LHCN-M2 (cell line): ENCODE results near the gene SP140L. TPM values are rescaled to one million over a fixed set of nuclear protein-coding genes. Genes with fewer than 3 reads are reported as not detected.
"Not testable (repeated sequence)": the region's sequence is repeated elsewhere in the genome, so short reads cannot be mapped to it uniquely, and the experiment has no call there.

ENCODE experiments used
- DNase-seq: peaks from one replicate; pipeline ENCODE4 v3.0.0-alpha.2; 2012; ENCODE audit warnings: low read depth
- polyA plus RNA-seq: library from polyadenylated mRNA; unstranded; fragments of >200 nt; gene quantifications from one replicate; pipeline ENCODE4 v1.2.1, GENCODE V29; 2012; ENCODE audit warnings: missing spikeins
- total RNA-seq: library from RNA; depleted of rRNA; stranded (reverse); fragments of >200 nt; gene quantifications from 2 replicates; pipeline ENCODE4 v1.2.3, GENCODE V29; 2014; rRNA removed

SP140L gene
- 10.8 and 25.4 TPM in 2 replicates for total RNA-seq
- polyA plus RNA-seq = 14.2 TPM

DNA sequence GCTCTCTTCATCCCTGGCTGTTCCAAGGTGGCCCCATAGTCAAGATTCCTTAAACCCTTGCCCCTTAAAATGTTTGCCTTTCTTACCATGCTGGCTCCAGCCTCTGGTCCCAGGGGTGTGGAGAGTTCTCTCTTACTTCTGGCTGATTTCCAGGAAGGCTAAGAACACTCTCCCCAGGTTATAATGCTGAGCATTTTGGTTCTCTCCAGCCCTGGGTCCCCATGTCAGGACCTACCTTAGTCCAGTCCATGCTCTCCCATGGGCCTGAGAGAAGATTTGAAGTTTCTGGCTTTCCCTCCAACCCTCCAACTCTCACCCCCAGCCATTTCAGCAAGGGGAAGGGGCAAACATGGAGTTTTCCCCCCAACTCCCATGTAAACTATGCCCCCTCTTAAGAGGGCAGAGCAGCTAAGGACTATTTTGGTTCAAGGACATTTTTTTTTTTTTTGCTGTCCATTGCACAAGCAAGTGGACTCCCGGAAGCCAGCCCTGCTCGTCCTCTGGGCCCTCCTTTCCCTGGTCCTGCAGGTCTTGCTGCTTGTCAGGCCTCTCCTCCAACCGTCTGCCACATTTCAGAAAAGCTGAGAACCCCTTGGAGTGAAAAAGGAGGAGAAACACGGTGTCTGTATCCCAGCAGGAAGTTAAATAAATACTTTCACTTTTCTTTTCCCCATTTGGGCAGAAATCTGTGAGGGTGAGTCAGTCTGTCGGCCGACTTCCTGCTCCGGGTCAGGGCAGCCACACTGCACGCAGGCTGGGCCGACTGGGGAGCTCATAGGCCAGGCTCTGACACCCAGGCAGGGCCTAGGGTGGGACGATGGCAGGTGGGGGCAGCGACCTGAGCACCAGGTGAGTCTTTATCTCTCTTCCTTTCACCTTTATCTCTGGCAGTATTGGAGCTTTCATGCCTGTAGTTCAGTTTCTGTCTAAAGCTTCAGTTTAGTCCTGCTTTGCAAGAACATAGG is at the start of gene SP140L:
SP140L (plus strand) TSS at position 741 of the 965 bp plus-strand sequence; CDS start at position 818, 77 bp downstream.
- DNase-seq = peak; percentile 83

DNA sequence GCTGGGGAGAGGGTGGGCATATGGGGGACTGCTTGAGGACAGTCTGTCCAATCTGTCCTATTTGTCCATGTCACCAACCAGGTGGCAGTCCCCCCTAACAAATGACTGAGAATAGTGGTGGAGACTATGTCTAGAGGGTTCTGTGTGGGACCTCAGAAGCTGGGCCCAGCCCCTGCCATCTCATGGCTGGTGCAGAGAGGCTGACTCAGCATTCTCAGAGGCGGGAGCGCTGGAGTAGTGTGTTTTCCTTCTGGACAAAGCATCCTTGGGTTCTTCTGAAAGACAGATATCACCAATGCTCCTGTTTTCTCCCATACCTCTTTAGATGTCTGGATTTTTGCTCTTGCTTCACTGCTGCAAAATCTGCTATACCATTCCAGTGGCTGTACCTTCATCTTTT is 44.1 kb upstream of the SP140L start:
- no peak for DNase-seq

DNA sequence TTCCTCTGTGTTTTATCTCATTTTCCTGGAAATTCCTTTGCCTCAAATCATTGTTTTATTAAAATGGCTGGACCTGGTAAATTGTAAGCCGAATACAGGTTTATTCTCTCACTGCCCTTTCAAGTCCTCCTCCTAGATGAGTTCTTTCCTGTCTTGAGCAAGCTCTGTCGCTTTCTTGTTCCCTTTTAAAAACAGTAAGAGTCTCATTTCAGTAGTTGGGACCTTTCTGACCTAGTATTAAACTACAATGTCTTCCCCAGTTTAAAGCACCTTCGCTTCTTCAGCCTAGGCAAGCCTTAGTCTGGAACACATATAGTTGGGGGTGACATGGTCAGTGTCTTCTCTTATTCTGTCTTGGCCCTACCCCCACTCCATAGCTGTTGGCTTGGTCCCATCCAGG is 40.9 kb upstream of the SP140L start:
- DNase-seq = no peak

DNA sequence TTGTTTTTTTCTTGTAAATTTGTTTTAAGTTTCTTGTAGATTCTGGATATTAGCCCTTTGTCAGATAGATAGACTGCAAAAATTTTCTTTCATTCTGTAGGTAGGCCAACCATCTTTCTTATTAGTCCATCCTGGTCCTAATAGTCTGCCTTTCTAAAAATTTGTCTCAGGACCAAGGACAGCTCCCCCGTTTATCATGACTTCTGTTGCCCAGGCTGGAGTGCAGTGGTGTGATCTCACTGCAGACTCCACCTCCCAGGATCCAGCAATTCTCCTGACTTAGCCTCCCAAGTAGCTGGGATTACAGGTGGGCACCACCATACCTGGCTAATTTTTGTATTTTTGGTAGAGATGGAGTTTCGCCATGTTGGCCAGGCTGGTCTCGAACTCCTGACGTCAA is 37.7 kb upstream of the SP140L start:
- peak; percentile 30 for DNase-seq

DNA sequence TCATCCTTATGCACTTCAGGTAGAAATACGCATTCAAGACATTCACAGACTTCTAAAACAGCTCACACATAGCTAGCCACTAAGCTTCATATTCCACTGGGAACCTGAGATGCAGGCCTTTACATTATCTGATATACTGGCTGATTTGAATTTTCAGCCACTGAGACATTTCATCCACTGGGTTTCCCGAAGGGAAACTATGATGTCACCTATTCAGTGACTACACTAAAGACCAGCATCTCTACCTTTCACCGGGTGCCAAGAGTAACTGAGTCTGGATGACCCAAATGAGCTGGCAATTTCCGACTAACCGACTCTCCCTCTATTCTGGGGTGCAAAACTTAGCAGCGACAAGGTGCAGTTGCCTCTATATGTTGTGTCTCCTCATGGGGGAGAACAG is 31.8 kb upstream of the SP140L start:
- no peak for DNase-seq

DNA sequence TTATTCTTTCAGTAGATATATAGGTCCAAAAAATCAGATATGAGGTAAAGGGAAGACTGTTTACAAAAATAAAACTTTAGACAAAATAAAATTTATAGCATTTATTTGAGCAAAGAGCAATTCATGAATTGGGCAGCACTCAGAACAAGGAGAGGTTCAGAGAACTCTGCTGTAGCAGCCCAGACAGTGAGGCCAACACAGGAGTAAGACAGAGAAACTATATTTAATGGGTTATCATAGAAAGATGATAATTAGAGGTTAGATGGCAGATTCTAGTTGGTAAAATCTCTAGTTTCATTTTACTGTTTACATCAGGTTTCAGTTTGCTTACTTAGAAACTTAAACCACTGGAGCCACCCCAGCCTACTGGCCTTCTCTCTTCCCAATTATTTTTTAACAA is 30.1 kb upstream of the SP140L start:
- DNase-seq = no peak

DNA sequence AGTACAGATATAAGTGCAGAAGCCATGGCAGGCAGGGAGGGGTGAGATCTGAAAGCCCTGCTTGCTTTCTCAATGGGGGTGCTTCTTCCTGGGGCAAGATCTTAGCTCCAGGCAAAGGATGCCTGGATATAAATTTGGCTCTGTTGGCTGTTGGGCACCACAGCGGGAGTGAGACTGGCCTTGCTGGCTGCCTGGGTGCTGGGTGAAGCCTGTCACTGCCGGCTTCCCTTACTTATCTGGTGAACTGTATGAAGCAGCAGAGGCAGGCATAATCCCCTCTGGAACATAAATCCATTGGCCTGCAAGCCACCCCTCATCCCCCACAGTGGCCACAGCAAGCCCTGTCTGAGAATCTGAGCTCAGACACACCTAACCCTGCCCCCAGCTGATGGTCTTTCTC is 27.4 kb upstream of the SP140L start:
- no peak for DNase-seq

DNA sequence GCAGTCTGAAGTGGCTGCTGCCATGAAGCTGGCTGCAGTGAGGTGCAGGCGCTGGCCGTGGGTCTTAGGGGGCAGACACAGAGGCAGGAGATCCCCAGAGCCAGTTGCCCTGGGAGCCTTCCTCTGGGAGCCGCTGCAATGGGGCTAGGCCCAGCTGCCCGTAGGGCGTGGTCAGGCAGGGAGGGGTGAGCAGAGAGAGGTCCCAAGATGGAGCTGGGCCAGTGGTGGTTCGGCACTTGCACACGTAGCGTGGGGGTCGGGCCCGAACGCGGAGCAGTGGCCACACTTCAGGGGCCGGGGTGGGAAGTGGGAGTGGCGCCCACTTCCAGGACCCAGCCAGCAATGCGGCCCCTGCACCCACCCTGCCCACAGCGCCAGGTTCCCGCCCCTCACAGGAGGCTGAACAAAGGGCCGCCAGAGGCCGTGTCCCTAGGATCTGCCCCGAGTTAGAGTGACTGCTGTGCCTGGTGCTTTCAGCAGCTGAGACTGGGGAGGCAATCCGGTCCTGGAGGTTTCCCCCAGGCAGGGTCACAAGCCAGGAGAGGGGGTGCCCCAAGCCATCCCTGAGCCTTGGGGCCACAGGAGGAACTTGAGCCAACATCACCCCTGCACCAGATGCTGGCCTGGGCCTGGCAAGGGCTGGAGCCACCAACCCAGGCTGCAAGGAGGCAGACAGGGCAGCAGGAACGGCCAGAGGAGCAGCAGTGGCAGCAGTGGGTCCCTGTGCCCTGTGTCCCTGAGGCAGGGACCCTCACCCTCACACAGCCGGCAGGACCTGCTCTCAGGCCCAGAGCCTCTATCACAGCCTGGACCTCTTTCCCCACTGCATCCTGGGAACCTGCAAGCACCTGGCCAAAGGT is 21.3 kb upstream of the SP140L start:
- no peak for DNase-seq

DNA sequence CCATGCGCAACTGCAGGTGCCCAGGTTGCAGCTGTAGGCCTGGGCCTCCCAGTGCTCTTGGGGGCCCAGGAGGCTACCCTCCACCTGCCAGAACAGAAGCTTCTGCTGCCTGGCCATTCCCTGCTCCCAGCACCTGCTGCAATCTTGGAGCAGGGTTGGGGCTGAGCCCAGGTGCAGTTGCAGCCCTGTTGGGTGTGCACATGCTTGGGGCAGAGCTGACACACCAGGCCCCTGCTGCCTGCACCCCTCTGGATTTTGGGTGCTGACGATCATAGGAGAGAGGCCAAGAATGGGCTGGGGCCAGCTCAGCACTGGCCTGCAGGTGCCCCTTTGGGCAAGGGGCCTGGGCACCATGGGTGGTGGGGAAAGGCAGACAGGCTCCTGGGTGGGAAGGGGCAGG is 20.5 kb upstream of the SP140L start:
- DNase-seq = no peak

DNA sequence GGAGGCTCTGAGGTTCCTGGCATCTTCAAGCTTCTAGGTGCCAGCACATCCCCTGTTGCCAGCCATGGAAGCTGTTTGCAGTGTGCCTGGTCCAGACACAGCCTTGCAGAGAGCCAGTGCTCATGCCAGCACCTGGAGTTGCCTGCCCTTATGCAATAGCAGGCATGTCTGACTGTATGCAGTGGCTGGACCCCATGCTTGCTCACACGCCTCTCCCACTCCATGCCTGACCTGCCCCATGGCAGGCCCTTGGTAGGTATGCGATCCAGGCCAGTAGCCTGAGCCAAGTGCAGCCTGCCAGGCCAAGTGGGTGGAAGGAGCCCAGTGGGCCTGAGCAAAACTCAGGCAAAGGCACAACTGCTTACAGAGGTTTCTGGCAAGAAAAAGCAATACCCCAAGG is 19.5 kb upstream of the SP140L start:
- DNase-seq = no peak

DNA sequence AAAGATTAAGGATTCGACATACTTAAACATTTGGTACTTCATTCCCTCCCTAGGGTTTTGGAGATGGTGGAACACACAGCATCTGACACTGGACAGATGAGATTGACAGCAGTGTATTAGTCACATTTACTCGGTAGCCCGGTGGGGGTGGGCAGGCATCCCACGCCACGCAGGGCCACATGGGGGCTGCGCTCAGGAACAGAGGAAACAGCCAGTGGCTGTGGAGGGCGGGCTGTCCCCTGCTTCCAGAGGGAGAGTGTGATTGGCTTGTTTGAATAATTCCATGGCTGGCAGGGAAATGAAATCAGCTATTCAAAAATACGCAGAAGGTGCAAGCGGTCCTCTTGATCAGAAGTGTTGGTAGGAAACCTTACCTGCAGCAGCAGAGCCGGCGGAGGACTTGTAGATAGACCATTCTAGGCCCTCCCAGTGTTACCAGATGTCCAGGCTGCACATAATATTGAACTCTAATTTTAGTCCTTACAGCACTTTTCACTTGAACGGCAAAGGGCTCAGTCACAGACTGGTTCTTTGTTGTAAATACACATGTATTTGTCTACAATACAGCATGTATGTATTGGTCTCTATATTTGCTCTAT is 18.5 kb upstream of the SP140L start:
- no peak for DNase-seq

DNA sequence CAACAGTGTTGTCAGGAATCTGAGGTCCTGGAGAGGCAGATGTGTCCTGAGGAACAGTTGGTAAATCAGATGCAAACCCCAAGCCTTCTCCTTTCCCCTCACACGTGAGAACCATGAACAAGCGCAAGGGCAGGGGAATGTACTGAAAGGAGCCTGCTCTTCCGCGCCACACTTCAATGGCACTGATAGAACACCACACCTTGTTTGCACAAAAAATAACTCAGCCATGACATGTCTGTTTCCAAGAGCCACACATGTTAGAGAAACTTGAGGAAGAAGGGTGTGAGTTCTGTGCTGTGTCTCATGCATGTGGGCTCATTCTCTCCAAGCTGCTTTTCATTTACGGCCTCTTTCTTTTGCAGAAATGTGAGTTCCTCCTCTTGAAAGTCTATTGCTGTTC is 16.2 kb upstream of the SP140L start:
- DNase-seq = not testable (repeated sequence)

DNA sequence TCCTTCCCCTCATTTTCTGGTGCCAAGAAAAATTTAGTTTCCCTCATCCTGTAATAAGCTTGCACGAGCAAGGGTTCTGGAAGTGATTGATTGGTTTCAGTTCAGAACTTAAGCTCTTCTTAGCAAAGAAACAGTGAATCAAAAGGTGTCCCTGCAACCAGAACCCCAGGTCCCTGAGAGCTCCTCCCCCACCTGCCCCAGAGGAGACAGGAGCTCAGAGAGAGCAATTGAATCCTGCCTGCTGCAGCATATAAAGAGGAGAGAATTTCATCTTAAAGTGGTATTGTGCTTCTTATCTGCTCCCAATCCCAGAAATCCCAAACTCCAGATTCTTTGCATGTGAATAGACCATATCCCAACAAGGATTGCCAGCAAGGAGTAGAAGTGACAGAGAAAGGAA is 15.4 kb upstream of the SP140L start:
- not testable (repeated sequence) for DNase-seq

DNA sequence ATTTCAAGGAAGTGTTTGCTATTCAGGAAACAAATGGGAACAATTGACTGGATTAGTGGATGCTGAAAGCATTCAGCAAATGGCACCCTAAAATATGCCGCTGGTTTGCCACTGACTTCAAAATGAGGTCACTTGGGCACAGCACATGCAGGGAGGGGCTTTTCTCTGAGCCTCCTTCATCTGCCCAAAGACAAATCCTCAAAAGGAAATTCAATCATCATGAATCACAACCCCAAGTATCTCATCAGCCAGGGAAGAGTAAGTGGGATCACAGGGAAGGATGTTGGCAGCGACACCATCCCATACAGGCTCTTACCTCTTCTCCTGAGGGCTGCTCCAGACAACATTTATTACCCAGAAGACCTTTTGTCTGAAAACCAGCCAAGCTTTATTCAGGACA is 14.4 kb upstream of the SP140L start:
- DNase-seq = peak; percentile 61

DNA sequence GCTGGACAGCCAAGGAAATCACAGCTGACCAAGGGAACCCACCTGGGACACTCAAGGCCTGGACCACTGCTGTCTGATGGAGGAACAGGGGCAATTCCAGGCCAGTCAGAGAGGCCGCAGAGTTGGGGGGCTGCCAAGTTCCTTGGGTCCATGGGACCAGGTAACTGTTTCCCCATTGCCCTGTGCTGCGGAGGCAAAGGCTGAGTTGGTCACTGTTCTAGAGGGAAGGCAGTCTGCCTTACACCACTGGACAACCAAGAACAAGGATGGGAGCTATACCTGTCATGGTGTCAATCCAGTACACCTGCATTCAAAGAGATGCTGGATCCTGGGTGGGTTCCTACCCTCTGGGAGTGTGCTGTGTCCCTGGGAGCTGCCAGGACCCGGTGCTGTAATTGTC is 9.6 kb upstream of the SP140L start:
- DNase-seq = no peak

DNA sequence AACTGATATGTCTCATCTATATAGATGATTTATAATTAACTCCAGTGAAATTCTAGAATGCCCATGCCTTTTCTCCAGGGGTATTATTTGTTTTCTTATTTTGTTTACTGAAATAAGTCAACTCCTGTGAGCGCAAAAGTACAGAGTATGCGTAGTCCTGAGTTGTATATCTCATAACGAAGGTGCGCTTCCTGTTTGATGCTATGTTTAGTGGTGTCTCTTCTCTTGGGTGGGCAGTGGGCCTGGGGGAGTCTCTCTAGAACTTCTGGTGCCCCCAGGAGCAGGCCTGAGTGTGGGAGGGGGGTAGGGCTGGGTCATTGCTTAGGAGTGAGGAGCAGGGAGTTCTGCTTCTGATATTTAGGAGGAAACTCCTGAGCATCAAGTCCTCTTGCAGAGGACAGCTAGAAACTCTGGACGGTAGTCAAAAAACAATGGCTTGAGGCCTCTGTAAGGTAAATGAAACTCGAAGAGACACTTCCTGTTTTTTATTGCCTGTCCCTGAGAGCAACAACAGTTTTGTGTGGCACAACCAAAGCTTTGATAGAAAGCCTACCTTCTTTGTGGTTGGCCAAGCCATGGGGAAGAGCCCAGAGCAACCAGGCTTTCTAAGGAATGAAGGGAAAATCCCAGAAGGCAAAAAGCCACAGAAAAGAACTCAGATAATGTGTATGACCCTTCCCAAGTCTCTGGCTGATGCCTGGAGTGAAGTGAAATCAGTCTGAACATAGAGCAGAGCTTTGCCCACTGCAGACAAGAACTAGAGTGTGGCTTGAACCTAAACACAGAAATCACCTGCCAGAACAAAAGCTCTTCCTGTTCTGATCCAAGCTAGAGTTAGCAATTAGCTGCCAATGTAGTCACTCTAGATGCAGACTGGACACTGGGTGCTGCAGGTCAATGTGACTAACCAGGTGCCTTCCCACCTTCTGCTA is 8.5 kb upstream of the SP140L start:
- DNase-seq = no peak

DNA sequence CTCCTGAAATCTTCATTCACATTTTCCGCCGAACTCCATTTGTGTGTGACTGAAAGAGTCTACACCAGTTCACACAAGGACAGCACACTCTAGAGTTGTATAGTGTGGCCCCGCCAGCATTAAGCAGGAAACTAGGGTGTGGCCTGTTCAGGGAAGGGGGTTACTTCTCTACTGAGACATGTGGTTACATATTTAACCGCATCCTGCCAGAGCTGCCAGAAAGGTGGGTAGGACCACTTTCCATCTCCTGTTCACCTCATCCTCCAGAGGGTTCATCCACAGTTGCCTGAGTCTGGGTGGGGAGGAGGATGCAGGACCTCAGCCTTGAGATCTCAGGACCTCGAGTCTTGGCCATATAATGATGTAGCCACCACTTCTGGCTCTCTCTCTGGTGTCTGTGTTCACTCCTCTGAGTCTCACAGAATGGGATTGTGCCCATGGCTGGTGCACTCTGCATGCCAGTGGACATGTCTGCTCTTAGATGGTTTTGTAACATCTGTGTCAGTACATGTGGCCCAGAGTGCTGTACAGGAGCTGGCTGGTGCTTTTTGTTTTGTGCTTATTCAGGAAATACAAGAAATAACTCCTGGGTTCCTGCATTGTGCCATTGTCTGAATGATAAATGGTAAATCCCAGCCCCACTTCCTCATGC is 7.7 kb upstream of the SP140L start:
- no peak for DNase-seq

DNA sequence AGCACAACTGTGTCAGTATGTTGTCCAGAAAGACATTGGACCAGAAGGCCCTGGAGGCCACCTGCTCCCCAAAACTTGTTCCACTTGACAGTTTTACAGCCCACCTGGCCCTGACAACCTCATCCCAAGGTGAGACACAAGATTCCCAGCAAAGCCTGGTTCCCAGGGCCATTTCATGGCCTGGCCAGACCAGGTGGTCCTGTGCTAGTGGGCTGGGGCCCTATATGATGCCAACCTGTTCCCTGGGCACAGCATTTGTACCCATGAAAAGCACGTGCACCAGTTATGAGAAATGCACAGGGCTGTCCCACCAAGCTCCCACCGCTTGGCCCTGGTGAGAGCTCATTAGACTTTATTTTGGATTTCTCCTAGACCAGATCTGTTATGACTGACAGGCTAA is 6.0 kb upstream of the SP140L start:
- no peak for DNase-seq

DNA sequence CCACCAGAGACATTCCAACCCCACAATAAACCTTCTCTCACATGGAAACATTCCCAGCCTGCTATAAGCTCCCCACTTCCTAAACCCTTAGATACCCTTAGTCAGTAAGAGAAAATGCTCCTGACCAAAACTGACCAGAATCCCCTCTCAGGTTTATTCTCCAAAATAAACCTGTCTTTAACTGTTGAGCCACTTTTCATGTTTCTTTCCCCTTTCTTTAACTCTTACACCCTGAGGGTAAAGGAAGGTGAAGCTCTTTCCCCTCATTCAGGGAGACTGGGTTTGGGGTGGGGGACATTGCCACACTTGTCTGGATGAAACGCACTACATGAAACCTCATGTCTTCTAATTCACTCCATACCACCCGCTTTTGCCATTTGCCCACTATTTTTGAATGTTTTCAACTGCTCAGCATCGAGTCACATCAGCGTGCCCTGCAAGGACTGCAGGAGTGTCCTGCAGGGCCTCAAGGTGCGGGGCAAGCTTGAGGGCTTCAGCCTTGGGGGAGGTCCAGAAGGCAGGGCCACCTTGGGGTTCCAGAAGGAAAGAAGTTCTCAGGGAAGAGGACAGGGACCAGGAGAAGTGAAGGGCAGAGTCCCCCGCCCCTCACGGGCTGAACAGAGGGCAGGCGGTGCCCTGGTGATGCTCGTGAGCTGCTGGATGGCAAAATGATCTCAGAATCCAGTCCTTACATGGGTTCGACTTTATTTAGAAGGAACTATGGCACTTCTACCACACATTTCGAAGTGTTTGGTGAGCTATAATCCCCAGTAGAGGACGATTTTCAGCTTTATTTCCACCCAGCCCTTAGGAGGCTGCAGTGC is 4.2 kb upstream of the SP140L start:
- DNase-seq = no peak
